Neural progenitor cell (in vitro differentiated cells): Measurements from ENCODE around the gene PCDH15.

ENCODE experiments used
- EZH2 ChIP-seq: fragments of 200-600 bp; sonication (generic); IDR thresholded peaks from 2 replicates; pipeline ENCODE4 v1.6.1; 2017; ENCODE audit warnings: antibody characterized with exemption, mild to moderate bottlenecking, moderate library complexity
- TF ChIP-seq, protein P1 (sequence below): fragments of 200-600 bp; sonication (generic); IDR thresholded peaks from 2 replicates; pipeline ENCODE4 v1.5.1; 2017; ENCODE audit warnings: antibody characterized with exemption, mild to moderate bottlenecking

DNA sequence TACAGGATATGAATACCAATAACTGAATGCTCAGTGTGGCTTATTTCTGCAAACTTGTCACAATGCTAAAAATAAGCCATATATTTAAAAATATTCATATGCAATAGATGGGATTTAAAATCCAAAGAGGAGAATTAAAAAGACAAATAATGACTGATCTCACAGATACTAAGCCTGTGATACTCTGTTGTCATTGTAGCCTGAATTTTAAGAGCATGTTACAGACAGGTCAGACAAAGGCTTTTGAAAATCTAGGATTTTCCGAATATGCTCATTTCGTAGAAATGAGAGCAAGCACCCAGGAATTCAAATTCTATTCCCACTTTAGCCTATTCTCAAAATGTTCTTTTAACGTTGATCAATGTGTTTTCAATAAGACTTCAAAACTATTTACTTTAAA lies 269.7 kb downstream of the PCDH15 start:
- TF ChIP-seq, protein P1, sequence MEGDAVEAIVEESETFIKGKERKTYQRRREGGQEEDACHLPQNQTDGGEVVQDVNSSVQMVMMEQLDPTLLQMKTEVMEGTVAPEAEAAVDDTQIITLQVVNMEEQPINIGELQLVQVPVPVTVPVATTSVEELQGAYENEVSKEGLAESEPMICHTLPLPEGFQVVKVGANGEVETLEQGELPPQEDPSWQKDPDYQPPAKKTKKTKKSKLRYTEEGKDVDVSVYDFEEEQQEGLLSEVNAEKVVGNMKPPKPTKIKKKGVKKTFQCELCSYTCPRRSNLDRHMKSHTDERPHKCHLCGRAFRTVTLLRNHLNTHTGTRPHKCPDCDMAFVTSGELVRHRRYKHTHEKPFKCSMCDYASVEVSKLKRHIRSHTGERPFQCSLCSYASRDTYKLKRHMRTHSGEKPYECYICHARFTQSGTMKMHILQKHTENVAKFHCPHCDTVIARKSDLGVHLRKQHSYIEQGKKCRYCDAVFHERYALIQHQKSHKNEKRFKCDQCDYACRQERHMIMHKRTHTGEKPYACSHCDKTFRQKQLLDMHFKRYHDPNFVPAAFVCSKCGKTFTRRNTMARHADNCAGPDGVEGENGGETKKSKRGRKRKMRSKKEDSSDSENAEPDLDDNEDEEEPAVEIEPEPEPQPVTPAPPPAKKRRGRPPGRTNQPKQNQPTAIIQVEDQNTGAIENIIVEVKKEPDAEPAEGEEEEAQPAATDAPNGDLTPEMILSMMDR: no peak
- no peak for TF ChIP-seq EZH2
